Umbilical cord (tissue), 2 donors: ENCODE measurements around the gene TBC1D21. TPM values are rescaled to one million over a fixed set of nuclear protein-coding genes. Genes with fewer than 3 reads are reported as not detected.

Experiments used
- DNase-seq: peaks from one replicate; pipeline ENCODE4 v3.0.0-alpha.2; 2015; ENCODE audit warnings: low spot score
- total RNA-seq: library from RNA; depleted of rRNA; stranded (reverse); fragments of >200 nt; gene quantifications from one replicate; pipeline ENCODE4 v1.2.3, GENCODE V29; 2014; ENCODE audit warnings: low replicate concordance; ENCODE audit not compliant: insufficient read depth

Gene TBC1D21, protein sequence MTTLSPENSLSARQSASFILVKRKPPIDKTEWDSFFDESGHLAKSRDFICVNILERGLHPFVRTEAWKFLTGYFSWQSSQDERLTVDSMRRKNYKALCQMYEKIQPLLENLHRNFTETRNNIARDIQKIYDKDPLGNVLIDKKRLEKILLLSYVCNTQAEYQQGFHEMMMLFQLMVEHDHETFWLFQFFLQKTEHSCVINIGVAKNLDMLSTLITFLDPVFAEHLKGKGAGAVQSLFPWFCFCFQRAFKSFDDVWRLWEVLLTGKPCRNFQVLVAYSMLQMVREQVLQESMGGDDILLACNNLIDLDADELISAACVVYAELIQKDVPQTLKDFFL
- not detected for total RNA-seq

DNA sequence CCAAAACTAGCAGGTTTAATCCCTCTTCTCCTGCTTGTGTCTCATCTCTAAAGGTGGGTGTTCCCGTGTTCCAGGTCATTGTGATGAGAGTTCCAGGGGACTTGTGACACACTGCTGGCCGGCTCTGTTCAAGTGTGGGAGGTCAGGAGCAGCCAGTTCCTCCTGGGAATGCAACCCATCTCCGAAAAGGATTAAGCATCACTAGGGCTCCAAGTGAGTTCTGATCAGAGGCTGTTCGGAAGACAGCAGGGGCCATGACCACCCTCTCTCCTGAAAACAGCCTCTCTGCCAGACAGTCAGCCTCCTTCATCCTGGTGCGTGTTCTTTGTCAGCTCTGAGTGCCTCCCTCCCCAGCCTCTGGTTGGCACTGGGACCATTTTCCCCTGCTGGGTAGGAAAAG lies at the start of gene TBC1D21:
TBC1D21 (plus strand) TSS at position 109 of the 400 bp plus-strand sequence; CDS start at position 255, 146 bp downstream.
- DNase-seq, result no peak

DNA sequence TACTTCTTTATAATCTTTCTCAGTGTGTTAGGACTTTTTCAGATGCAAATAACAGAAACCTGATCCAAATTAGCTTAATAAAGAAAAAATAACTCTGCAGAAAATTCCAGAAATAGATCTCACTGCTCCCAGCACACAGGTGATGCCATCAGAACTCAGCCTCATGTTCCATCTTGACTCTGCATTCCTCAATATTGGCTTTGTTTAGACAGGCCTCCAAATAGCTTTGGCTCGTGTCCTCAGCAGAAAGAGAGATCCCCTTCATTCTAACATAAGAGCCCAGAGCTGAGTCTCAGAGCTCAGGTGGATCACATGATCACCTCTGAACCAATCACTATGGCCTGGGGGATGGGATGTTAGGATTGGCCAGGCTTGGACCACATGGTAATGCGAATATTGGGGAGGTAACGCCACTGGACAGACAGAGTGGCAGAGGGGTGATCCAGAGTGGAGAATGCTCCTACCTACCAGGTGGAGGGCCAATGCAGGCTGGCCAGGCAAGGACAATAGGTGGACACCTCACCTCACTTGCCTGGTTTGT lies 46.6 kb upstream of the TBC1D21 start:
- DNase-seq, result no peak

DNA sequence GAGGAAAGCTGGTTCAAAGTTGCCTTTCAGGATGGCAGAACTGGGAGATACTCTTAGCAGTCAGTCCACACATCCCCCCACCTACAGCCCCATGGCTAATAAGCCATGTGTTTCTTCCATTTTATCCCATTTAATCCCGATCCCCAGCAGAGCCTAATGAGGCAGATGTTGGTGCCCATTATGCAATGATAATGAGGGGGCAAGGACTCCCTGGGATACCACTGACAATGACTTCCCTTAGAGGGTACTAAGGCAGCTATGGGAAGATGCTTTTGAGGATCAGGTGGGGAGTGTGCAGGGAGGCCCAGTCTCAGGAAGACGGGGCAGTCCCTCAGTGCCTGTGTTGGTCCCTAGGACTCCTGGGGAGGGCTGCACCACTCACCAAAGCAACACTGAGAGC lies 43.8 kb upstream of the TBC1D21 start:
- DNase-seq, result no peak

DNA sequence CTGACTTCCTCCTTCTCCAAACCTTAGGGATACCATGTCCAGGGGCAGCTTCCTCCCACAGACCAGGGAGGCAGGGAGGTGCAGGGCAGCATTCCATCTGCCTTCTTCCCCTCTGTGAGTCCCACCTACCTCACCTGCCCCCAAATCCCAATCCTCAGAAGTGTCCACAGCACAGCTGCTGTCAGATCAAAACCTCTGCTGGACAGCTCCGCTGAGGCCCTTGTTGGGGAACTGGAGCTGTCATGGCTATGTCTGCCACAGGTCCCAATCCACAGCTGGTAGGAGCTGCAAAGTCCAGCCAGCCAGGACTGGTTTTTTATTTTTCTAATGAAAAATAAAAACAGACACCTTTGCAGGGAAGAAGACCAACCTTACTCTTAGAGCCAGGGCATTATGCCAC lies 40.7 kb upstream of the TBC1D21 start:
- DNase-seq, result no peak

DNA sequence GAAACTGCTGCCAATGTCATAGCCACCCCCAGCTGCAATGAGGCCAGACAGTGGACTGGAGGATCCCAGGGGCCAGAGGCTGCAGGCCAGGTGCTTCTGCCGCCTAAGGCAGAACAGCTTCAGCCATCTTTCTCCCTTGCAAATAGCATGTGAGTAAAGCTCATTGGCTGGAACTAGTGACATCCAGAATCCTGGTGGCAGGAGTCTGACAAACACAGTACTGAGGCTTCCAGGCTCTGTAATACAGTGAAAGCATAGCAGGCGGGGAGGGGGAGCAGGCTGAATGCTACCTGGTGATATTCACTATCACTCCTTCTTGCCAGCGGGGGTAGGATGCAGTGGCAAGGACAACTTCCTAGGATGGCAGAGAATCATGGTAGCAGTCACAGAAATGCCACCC lies 36.5 kb upstream of the TBC1D21 start:
- DNase-seq, result no peak

DNA sequence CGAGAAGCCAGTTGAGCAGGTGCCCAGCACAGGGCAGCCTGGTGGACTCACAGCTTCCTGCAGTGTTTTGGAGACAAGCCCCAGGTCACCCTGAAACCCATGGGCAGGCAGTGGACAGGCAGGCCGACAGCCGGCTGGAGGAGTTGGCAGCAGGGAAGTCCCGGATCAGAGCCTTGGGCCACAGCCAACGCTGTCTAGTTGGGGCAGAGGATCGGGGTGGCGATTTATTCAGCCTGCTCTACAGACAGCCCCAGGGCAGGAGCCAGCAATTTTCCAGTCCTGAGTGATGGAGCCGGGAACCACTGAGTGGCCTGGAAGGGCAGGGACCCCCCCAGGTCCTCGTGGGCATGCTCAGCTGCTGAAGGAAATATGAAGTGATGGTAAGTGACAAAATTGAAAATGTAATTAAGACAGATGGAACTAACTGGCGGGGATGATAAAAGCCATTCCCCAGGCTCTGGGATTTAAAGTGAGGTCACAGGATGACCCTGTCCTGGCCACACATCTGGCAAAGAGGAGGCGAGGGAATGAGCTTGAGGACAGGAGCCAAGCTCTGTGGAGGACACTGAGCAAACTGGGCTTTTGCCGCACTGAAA lies 34.4 kb upstream of the TBC1D21 start:
- peak; percentile 18 for DNase-seq

DNA sequence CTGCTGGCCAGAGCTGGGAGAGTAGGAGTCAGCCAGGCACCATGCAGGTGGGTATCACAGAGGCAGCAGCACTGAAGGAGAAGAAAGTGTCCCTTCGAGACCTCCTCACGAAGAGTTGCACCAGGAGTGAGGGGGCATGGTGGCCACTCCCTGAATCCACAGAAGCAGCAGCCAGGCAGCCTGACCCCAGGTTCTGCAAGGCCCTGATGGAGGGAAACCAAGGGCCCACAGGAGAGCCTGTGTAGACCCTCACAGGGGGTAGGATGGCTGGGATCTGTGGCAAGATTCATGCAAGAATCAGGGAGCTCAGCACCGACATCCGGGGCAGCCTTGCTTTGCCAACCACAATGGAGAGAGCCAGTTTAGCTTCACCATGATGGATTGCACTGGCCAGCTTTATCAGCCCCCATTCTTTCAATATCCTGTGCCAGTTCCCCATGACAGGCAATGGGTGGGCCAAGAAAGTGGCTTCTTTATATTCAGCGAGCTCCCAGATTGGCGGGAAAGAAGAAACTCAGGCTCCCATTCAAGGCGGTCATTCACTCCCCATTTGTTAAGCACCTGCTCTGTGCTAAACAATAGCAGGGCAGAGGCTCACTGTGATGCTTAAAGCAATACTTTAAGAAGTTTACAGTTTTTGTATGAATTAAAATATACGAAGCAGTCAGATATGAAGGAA lies 33.5 kb upstream of the TBC1D21 start:
- DNase-seq, result no peak

DNA sequence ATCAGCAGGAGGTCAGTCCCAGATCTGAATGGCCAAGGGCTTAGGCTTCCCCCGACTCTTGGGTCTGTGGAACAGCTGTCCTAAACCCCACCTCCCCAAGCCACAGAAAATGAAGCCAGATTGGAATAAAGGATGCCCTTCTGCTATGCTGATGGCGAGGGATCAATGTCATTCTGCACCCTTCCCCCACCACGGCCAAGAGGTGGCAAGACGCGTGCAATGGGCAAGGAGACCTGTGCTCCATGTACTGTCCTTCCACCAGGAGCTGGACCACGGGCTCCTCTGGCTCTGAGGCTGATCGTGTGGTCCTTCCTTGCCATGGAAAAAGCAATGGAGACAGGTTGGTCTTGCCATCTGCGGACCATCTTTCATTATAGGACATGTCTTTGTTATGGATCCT lies 32.6 kb upstream of the TBC1D21 start:
- no peak for DNase-seq

DNA sequence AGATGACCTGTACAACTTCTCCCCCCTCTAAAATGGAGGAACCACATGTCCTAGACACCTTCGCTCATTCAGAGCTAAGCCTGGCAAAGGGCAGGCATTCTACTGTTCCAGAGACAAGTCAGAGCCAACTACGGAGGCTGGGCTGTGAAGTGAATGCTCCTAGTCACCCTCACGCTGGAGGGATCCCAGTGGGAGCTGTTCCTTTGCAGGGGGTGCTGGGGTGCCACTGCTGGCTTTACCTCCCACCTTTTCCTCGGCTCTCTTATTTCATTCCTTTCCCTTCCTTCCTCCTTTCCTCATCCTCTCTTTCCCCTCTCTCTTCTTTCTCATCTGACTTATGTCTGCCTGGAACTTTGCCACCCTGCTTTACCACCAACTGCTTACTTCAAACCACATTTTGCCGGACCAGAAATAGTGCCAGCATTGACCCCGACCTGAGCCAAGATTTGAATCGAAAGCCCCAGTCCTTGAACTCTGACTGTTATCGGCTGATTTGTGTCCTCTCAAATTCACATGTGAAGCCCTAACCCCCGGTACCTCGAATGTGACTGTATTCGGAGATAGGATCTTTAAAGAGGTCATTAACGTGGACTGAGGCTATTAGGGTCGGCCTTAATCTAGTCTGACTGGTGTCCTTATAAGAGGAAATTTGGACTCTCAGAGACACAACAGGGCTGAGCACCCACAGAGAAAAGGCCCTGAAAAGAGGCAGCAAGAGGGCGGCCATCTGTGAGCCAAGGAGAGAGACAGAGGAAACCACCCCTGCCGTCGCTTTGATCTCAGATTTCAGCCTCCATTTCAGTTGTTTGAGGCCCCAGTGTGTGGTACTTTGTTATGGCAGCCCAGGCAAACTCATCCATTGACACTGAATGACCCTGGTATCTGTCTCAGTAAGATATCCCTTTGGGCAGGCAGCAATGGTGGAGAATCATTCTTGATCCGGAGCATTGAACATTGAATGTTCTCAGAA lies 31.3 kb upstream of the TBC1D21 start:
- no peak for DNase-seq

DNA sequence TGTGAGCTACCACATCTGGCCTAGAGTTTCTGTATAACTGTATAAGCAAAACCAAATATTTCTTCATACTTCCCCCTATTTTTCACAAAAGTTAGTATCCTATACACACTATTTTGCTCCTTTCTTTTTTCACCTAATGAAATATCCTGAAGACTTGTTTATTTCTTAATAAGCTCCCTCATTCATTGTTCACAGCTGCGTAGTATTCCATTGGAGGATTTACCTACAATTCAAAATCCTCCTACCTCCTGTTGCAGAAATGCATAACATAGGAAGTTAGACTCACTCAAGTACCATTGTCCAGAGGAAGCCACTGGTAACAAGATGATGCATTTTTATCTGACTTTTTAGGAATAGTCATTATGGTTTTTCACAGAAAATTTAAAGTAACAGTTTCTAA lies 29.6 kb upstream of the TBC1D21 start:
- no peak for DNase-seq

DNA sequence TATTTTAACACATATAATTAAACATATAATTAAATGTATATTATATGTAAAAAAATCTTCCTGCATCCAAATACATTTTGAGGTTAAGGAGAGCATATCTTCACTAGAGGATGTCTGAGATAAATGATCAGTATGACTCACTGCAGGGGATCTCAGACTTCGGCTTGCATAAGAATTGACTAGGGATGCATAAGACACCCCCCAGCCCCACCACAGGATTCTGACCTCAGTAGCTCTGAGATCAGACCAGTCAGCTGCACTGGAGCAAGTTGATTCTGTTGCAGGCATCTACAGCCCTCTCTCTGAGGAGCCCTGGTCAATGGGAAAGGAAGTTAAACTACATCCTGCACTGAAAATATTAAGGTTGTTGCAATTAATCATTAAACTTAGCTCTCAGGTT lies 29.0 kb upstream of the TBC1D21 start:
- no peak for DNase-seq

DNA sequence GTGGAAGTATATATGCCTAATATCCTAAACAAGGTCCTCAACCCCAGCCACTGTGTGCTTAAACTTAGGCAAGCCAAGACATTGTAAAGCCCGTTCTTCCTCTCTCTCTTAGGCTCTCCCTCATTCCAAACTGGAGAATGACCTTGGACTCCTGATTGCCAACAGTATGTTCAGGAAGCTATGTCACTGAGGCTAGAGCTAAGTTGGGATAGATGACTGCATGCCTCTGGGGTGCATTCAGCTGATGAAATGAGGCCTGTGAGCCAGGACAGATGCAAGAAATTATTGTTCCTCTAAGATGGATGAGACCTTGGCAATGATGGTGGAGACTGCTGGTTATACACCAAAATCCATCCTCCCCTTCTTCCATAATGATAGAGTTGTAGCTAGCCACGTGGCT lies 27.9 kb upstream of the TBC1D21 start:
- no peak for DNase-seq

DNA sequence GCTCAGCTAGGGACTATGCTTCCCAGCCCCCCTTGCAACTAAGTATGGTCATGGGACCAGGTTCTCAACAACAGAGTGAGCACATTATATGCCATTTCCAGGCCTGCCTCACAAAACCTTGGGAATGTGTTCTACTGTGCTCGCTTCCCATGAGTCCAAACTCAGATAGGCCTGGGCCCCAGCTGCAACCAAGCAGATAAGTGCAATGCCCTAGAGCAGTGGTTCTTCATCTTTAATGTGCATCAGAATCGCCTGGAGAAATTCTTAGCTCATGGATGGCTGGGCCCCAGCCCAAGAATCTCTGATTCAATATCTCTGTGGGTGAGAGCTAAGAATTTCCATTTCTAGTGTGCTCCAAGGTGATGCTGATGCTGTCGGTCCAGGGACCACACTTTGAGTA lies 27.5 kb upstream of the TBC1D21 start:
- no peak for DNase-seq

DNA sequence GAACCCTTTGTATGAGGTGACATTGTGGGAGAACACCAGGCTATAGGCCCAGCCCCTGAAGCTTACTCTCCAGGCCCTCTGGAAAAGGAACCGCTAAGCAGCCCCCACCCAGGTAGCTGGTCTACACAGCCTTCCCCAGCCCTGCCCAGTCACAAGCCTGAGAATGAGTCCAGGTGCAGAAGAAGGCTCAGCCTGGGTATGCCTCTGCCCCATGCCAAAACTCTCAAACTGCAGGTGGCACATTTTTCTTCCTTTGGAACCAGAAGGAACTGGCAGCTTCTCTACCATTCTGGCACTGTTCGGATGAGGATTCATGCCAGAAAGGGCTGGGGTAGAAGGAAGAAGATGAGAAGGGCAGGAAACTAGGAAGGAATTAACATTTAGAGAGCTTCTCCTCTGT lies 23.7 kb upstream of the TBC1D21 start:
- no peak for DNase-seq

DNA sequence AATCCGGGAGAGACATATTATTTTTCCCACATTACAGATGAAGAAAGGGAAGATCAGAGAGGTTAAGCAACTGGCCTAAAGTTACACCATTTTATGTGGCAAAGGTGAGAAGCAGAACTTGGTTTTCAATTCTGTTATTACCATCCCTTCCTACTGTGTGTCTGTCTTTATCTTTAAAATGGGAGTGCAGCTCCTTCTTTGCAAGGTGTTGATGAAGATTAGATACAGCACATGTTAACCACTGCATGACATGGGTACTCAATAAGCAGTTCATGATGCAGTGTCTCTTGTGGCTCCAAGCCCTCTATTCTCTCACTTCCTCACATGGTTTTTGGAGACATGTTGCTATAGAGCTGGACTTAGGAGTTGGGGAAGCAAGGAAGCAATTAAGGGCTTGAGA lies 23.1 kb upstream of the TBC1D21 start:
- no peak for DNase-seq

DNA sequence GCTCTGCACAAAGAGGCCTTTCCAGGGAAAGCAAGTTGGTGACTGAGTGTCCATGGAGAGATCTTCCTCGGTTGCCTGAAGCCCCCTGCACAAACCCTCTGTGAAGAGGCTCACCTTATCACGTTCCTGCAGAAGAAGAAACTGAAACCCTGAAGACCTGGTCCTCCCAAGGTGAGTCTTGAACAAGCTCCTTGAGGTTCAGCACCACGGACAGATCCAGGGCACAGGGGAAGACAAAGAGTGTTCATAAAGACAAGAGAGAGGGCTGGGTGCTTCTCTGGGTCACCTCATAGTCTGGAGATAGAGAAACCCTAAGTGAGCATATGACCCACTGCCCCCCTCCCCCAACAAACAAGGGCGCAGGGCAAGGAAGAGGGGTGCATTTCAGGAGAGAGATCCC lies 21.7 kb upstream of the TBC1D21 start:
- DNase-seq, result peak; percentile 65

DNA sequence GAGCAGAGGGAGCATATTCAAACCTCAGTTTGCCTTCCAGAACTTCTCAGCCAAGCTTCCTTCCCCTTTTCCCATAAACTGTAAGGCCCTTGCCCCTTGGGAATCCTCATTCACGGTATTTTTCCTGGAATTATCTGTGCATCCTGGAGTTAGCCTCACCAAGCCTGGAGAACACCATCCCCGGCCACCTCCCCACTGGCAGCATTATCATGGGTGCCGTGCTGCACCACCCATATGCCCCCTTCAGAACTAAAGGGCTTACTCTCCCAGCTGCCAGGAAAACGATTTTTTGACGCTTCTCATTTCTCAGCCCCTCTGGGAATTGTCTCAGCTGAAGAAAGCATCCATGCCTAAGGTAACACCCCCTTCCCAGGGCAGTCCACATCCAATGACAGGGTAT lies 20.9 kb upstream of the TBC1D21 start:
- no peak for DNase-seq

DNA sequence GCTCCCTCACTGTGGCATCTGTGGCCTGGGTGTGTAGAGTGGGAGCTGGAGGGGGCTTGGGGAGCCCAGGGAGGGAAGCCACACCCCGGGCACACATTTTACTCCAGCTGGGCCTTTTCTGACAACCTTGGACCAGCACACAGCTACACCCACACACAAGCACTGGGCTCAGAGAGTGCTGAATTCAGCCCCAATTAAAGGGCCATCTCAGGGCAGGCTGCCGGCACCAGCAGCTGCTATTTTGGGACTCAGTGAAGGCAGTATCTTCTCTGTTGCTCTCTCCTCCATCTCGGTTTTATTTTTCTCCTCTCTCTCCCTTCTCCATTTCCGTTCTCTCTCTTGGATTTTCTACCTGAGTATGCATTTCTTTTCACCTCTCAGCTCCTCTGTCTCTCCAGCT lies 19.1 kb upstream of the TBC1D21 start:
- DNase-seq, result no peak

DNA sequence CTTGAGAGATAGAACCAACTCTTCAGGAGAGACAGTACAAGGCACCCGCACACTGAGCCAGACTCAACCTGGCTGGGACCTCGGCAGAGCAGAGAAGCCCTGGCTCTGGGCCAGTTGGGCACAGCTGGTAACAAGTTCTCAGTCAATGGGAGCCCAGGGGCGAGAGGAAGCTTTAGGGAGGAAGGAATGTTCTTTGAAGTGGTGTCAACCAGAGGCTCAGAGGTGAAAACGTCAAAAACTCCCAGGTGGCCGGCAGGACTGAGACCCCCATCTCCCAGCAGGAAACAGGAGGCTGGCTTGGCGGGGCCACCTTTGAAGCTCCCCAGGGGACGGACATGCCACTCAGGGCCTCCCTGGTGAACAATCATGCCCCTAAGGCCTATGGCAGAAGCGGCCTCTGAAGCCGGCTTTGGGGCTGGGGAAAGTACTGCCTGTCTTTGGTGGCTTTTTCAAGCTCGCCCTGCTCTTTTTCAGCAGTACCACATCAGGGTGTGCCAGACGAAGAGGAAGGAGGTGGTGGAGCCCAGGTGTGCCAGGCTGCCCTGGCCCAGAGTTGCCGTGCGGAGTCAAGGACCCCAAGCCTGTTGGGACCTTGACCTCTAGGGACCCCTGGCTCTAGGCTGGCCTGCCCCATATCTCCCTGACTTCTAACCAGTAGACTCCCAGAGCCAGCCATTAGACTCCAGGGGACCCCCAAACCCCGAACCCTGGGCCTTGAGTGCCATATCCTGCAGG lies 16.7 kb upstream of the TBC1D21 start:
- no peak for DNase-seq

DNA sequence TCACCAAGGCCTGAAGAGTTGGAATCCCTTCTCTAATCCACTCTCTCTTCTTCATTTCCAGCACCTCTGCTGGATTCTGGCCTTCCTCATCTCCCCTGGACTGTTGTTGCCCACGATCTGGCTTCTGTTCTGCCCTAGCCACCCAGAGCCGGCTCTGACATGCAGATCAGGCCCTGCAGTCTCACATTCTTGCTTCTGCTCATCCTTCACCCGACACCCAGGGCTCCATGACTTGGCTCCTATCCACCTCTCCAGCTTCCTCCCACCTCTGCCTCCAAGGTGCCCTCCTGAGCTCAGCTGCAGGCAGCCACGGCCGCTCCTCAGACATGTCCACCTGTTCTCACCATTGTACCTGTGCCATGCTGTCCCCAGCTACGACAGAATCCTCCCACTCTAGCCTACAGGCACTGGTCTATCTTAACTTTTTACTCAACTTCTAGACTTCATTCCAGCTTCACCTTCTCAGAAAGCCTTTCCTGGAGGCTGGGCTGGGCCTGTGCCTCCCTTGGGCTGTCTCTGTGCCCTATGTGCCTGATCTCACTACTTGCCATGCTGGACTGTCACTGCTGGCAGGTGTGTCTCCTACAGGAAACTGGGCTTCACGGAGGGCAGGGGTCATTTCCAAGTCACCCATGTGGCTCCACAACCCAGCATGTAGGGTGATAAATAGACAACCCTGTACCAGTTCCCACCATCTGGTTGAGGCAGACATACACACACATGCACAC lies 16.0 kb upstream of the TBC1D21 start:
- no peak for DNase-seq
